Activated CD4-positive, alpha-beta T cell treated with anti-CD3 and anti-CD28 coated beads, Interleukin-2, amount 10 ng/mL, durations not matched to agents 24 days and 14 days (primary cell): ENCODE results near the gene CRELD2. TPM values are rescaled to one million over a fixed set of nuclear protein-coding genes. Genes with fewer than 3 reads are reported as not detected.

Source experiments
- total RNA-seq: library from RNA; stranded (reverse); gene quantifications from 2 replicates; pipeline ENCODE4 v1.2.3, GENCODE V29; 2022

The CRELD2 gene
- total RNA-seq, 1 donor from 2014 or later = 47.4 TPM

Other genes starting within 250 kb of the CRELD2 start
- 36.2 and 43.2 TPM in 2 replicates for gene BRD1, start 90.8 kb upstream of the CRELD2 start, total RNA-seq
- gene ZBED4, start 64.8 kb upstream of the CRELD2 start, total RNA-seq = 18.2 and 19.8 TPM in 2 replicates
- gene ALG12, start 196 bp upstream of the CRELD2 start, total RNA-seq = 13.8 and 17.9 TPM in 2 replicates
- 302 and 304 TPM in 2 replicates for gene PIM3, start 42.1 kb downstream of the CRELD2 start, total RNA-seq
- 0.09 and 0.14 TPM in 2 replicates for gene IL17REL, start 94.1 kb downstream of the CRELD2 start, total RNA-seq
- not detected in 2 replicates for gene TTLL8, start 139.7 kb downstream of the CRELD2 start, total RNA-seq
- gene MLC1, start 166.8 kb downstream of the CRELD2 start, total RNA-seq = not detected in 2 replicates
- not detected in 2 replicates for gene MOV10L1, start 171.4 kb downstream of the CRELD2 start, total RNA-seq